ENCODE results near the gene NPS.

DNA sequence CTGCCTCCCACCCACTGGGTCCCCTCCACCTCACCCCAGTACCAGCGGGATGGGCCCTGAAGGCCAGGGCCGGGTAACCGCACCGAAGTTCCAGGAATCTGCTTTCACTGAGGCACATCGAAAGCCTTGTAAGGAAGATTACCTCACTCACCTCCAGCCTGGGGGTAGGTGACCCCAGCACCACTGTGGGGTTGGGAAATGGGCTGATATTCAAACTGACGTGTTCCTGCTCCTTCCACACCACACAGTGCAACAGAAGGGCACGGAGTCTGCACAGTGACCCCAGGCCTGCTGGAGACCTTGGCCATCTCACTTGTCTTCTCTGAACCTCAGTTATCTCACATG is 29.8 kb downstream of the NPS start:
- TF ChIP-seq, protein P1, sequence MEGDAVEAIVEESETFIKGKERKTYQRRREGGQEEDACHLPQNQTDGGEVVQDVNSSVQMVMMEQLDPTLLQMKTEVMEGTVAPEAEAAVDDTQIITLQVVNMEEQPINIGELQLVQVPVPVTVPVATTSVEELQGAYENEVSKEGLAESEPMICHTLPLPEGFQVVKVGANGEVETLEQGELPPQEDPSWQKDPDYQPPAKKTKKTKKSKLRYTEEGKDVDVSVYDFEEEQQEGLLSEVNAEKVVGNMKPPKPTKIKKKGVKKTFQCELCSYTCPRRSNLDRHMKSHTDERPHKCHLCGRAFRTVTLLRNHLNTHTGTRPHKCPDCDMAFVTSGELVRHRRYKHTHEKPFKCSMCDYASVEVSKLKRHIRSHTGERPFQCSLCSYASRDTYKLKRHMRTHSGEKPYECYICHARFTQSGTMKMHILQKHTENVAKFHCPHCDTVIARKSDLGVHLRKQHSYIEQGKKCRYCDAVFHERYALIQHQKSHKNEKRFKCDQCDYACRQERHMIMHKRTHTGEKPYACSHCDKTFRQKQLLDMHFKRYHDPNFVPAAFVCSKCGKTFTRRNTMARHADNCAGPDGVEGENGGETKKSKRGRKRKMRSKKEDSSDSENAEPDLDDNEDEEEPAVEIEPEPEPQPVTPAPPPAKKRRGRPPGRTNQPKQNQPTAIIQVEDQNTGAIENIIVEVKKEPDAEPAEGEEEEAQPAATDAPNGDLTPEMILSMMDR (conservative IDR thresholded peaks at IDR 0.05 in 1 of 2, IDR thresholded peaks at IDR 0.05 in 1 of 2; ENCODE audit: extremely low read depth in 1 of 2, insufficient read depth in 1 of 2, low read depth in 1 of 2, low read length in 2 of 2) = no peak
- no peak for TF ChIP-seq EZH2 (IDR thresholded peaks at IDR 0.05; ENCODE audit: borderline replicate concordance, low read length)
